ENCODE data around the gene VPS26B.
"Not testable (repeated sequence)": the region's sequence is repeated elsewhere in the genome, so short reads cannot be mapped to it uniquely, and the experiment has no call there.

Gene VPS26B

DNA sequence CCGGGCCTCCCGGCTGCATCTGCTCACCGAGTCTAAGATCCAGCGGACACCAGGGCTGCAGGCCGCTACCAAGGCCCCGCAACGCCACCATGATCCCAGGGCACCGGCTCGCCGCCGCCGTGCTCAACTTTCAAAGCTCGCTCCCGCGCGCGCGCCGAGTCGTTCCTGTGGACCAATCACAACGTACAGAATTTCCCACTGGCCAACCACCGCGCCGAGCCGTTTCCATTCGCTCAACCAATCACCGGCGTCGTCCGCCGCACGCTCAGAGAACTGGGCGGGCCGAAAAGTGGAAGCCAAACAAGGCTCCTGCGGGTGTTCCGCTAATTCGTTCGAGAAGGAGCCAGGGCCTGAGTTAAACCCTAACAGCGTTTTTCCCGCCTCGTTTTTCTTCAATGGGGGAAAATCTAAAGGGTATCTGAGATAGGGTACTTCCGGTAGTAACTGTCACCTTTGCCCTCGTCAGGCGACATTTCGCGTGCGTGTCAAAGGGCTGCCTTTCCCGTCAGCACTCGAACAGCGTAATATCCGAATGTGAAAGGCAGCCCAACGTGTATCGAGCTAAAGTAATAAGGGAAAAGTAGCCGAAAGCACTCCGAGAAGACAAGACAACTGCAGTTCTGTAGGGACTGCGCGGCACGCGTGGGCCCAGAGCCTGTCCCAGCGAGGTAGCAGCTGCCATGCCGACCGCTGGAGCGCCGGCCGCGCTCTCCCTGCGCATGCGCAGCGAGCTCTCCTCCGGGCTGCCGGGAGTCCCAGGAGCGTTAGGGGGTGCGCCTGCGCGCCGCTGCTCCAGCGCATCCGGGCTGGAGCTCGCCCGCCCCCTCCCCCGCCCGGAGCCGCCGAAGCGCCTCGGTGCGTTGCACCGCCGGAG is at the start of gene VPS26B, which contains the start of gene NCAPD3:
VPS26B (plus strand) TSS at position 836 of the 874 bp plus-strand sequence. CDS start 452 bp downstream, outside the sequence.
NCAPD3 (minus strand) TSS at position 132 of the 874 bp plus-strand sequence; CDS start at position 91, 41 bp downstream.
- TF ChIP-seq, protein P1, sequence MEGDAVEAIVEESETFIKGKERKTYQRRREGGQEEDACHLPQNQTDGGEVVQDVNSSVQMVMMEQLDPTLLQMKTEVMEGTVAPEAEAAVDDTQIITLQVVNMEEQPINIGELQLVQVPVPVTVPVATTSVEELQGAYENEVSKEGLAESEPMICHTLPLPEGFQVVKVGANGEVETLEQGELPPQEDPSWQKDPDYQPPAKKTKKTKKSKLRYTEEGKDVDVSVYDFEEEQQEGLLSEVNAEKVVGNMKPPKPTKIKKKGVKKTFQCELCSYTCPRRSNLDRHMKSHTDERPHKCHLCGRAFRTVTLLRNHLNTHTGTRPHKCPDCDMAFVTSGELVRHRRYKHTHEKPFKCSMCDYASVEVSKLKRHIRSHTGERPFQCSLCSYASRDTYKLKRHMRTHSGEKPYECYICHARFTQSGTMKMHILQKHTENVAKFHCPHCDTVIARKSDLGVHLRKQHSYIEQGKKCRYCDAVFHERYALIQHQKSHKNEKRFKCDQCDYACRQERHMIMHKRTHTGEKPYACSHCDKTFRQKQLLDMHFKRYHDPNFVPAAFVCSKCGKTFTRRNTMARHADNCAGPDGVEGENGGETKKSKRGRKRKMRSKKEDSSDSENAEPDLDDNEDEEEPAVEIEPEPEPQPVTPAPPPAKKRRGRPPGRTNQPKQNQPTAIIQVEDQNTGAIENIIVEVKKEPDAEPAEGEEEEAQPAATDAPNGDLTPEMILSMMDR (IDR thresholded peaks at IDR 0.05; ENCODE audit: control insufficient read depth, insufficient read depth, low read depth, low read length, missing control alignments), result no peak
- peak; percentile 76 for DNase-seq (ENCODE audit: low read depth)
- peak within 1 kb of the TSS; percentile 79 for H3K4me3 ChIP-seq (ENCODE audit: control insufficient read depth, low read depth, low read length)

DNA sequence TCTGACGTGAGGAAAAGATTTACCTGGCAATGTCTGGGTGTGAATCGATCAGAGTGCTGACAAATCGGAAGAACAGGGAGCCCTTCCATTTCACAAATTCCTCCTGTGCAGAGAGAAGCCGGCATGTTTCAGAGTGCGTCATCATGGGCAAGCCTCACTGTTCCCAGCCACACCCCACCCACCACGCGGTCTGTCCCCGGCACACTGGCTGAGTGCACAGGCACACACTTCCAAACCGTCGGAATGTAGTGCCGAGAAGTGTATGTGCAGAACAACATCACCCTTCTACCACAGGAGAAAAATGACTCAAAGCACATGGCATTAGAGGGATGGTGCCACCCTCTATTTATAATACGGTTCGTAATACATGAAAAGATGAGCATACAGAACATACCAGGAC is 48.2 kb upstream of the VPS26B start:
- DNase-seq (ENCODE audit: low read depth), result no peak
- TF ChIP-seq, protein P1 (IDR thresholded peaks at IDR 0.05; ENCODE audit: control insufficient read depth, insufficient read depth, low read depth, low read length, missing control alignments), result no peak
- H3K4me3 ChIP-seq (ENCODE audit: control insufficient read depth, low read depth, low read length), result no peak overlapping the region

DNA sequence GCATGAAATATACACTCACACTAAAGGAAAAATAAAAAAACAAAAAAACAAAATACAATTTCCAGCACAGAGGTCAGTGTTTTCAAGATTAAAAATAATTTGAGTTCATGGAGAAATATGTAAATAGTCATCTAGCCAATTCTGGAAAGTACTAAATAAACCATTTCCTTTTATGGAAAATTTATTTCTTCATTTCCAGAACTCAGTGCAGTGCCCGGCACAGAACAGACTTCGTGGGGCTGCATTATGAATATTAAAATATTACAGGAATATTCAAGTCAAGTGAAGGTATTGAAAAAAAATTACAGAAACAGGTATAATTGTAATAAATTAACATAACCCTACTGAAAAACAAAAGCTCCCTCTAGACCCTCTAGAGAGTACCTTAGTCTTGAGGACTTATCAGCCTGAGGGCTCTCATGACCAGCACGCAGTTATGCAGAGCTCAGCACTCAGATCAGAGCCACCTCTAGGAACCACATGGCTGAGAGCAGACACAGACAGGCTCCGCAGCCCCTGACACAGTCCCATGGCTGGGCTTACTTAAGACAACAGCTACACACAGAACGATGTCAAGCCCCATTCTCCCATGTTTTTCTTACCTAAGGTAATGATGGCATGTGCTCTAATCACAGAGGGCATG is 46.3 kb upstream of the VPS26B start:
- no peak for DNase-seq (ENCODE audit: low read depth)
- no peak overlapping the region for H3K4me3 ChIP-seq (ENCODE audit: control insufficient read depth, low read depth, low read length)
- TF ChIP-seq, protein P1 (IDR thresholded peaks at IDR 0.05; ENCODE audit: control insufficient read depth, insufficient read depth, low read depth, low read length, missing control alignments), result no peak

DNA sequence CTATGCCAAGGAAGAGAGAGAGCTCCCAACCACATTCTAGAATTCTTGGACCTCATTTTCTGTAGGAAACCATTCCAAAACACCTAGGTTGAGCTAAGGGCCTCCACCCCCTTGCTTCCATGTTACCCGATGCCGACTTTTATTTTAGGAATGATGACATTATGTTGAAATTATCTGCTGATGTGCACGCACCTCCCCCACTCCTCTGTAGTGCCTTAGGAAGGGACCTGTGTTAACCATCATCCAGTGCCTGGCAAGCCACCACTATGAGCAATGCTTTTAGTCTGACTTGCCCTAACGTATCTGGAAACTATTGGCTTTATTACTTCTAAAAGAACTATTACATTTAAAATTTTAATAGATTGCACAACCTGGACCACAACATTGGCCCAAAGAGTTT is 42.8 kb upstream of the VPS26B start:
- DNase-seq (ENCODE audit: low read depth), result peak; percentile 79
- H3K4me3 ChIP-seq (ENCODE audit: control insufficient read depth, low read depth, low read length), result no peak overlapping the region
- TF ChIP-seq, protein P1 (IDR thresholded peaks at IDR 0.05; ENCODE audit: control insufficient read depth, insufficient read depth, low read depth, low read length, missing control alignments), result no peak

DNA sequence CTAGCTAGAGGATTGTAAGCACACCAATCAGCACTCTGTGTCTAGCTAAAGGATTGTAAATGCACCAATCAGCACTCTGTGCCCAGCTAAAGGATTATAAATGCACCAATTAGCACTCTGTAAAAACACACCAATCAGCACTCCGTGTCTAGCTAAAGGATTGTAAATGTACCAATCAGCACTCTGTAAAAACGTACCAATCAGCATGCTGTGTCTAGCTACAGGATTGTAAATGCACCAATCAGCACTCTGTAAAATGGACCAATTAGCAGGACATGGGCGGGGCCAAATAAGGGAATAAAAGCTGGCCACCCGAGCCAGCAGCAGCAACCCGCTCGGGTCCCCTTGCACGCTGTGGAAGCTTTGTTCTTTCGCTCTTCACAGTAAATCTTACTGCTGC is 36.4 kb upstream of the VPS26B start:
- H3K4me3 ChIP-seq (ENCODE audit: control insufficient read depth, low read depth, low read length), result not testable (repeated sequence)

DNA sequence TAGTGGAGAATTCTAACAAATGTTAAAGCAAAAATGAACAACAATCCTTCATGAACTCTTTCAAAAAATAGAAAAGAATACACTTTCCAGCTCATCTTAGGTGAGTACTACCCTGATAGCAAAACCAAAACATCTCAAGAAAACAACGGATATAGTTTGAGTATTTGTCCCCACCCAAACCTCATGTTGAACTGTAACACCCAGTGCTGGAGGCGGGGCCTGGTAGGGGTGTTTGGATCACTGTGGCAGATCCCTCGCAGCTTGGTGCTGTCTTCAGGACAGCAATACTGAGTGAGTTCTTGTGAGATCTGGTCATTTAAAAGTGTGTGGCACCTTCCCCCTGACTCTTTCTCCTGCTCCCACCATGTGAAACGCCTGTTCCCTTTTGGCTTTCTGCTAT is 27.7 kb upstream of the VPS26B start:
- DNase-seq (ENCODE audit: low read depth), result no peak
- TF ChIP-seq, protein P1 (IDR thresholded peaks at IDR 0.05; ENCODE audit: control insufficient read depth, insufficient read depth, low read depth, low read length, missing control alignments), result no peak
- H3K4me3 ChIP-seq (ENCODE audit: control insufficient read depth, low read depth, low read length), result no peak overlapping the region

More for the DNA sequence above, 36.4 kb upstream of the VPS26B start:
- DNase-seq (ENCODE audit: low read depth), result not testable (repeated sequence)

DNA sequence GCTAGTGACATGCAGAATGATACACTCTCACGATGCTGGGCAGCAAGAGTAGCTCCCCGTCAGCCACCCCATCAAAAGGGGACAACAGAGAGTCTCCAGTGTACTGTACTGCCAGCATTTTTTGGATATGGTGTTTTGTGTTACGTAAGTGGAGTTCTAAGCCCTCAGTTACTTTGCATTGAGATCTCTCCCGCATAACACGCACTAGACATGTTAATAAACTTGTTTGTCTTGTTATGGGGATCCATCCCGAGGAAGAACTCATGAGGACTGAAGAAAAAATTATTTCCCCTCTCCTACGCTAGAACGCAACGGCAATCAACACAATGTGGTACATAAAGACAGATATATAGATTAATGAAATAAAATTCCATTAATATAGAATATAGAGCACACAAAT is 24.9 kb upstream of the VPS26B start:
- no peak overlapping the region for H3K4me3 ChIP-seq (ENCODE audit: control insufficient read depth, low read depth, low read length)
- TF ChIP-seq, protein P1 (IDR thresholded peaks at IDR 0.05; ENCODE audit: control insufficient read depth, insufficient read depth, low read depth, low read length, missing control alignments), result no peak
- DNase-seq (ENCODE audit: low read depth), result no peak

All from AG09309 (cell line).